HepG2 (cell line): ENCODE measurements around the gene KLHL3. TPM values are rescaled to one million over a fixed set of nuclear protein-coding genes. Genes with fewer than 3 reads are reported as not detected.

Source experiments
- ATAC-seq: fragments of 200-7000 bp; cut with Tn5 transposase; 3 replicates; pipeline ENCODE4 v1.9.1; 2020; ENCODE audit warnings: mild to moderate bottlenecking, moderate library complexity
- BruUV-seq: library from RNA; stranded (reverse); fragments of 400-500 nt; replicated peaks from 2 replicates; lab custom pipeline; 2021; lab: Mats Ljungman, UMichigan
- CTCF ChIA-PET: fragments of 300-600 bp; formaldehyde crosslinking; extraction: SDS; loops from one replicate; lab custom pipeline; 2021; ENCODE audit warnings: low total read pairs, inconsistent platforms, low intra/inter-chr PET ratio; lab: Yijun Ruan, JAX
- POLR2A ChIA-PET: fragments of 350-600 bp; sonication (Branson Sonifier 250); formaldehyde crosslinking; loops from one replicate; lab custom pipeline; 2020; ENCODE audit warnings: antibody characterized with exemption, inconsistent platforms; lab: Yijun Ruan, JAX
- DNase-seq: peaks from one replicate; pipeline ENCODE4 v3.0.0-alpha.2; 2015; ENCODE audit warnings: low spot score
- FAIRE-seq: peaks from 3 replicates; lab custom pipeline; 2011; peaks lifted over from hg19 to GRCh38; lab: Jason Lieb, UNC
- H2AFZ ChIP-seq: one replicate; pipeline ENCODE4 v1.6.1; 2011; ENCODE audit warnings: low read length, inconsistent platforms
- H3K27ac ChIP-seq: fragments of 300-600 bp; 3 replicates; pipeline ENCODE4 v1.8.0; 2011; ENCODE audit warnings: mixed run types, mild to moderate bottlenecking, mixed read lengths, low read length, inconsistent platforms; ENCODE audit not compliant: insufficient read depth; ENCODE audit errors: extremely low read length
- H3K27me3 ChIP-seq, 2 experiments: fragments of 200-600 bp in 1 of 2; 2 replicates in 1 of 2; 3 replicates in 1 of 2; pipeline versions ENCODE4 v1.6.0 to v1.8.0; 2011; ENCODE audit warnings: low read length in 2 of 2, mild to moderate bottlenecking in 2 of 2, moderate library complexity in 2 of 2, inconsistent platforms in 1 of 2; ENCODE audit not compliant: insufficient read depth in 2 of 2, control insufficient read depth in 1 of 2
- H3K36me3 ChIP-seq, 2 experiments: fragments of 200-600 bp in 1 of 2; replicated peaks in 1 of 2; 2 replicates in 1 of 2; 3 replicates in 1 of 2; pipeline versions ENCODE4 v1.5.1 to v1.8.0; 2011; ENCODE audit warnings: low read length in 2 of 2, inconsistent platforms in 1 of 2; ENCODE audit not compliant: insufficient read depth in 2 of 2, control insufficient read depth in 1 of 2
- H3K4me1 ChIP-seq: 2 replicates; pipeline ENCODE4 v1.5.1; 2012; ENCODE audit warnings: low read length, inconsistent platforms; ENCODE audit not compliant: insufficient read depth
- H3K4me2 ChIP-seq: 2 replicates; pipeline ENCODE4 v1.6.0; 2011; ENCODE audit warnings: low read depth, low read length, inconsistent platforms
- H3K4me3 ChIP-seq, 3 experiments: fragments of 200-600 bp in 1 of 3; sonication (generic), shearing (Covaris generic) in 1 of 3; replicated peaks in 1 of 3; 2 replicates each; pipeline ENCODE4 v1.5.1; 2011 to 2016; ENCODE audit warnings: low read length in 3 of 3, inconsistent platforms in 2 of 3, low read depth in 2 of 3, mild to moderate bottlenecking in 2 of 3, control low read depth in 1 of 3, mixed read lengths in 1 of 3; ENCODE audit not compliant: insufficient read depth in 1 of 3
- H3K79me2 ChIP-seq: one replicate; pipeline ENCODE4 v1.6.1; 2011; ENCODE audit warnings: low read length, inconsistent platforms; ENCODE audit not compliant: insufficient read depth
- H3K9ac ChIP-seq: 2 replicates; pipeline ENCODE4 v1.6.0; 2011; ENCODE audit warnings: mild to moderate bottlenecking, low read depth, low read length, inconsistent platforms; ENCODE audit not compliant: insufficient read depth
- H3K9me3 ChIP-seq: 2 replicates; pipeline ENCODE4 v1.5.1; 2012; ENCODE audit warnings: mild to moderate bottlenecking, low read length
- H4K20me1 ChIP-seq: 2 replicates; pipeline ENCODE4 v1.6.0; 2011; ENCODE audit warnings: inconsistent platforms, mild to moderate bottlenecking, low read length, moderate library complexity; ENCODE audit not compliant: insufficient read depth
- CEBPB ChIP-seq: IDR thresholded peaks from 2 replicates; pipeline ENCODE4 v1.6.1; 2011; ENCODE audit warnings: low read depth, low read length, improper control_type of control experiment, borderline replicate concordance
- CHD4 ChIP-seq: fragments of 200-600 bp; sonication (generic); IDR thresholded peaks from 2 replicates; pipeline ENCODE4 v1.7.0; 2017; ENCODE audit warnings: mild to moderate bottlenecking, low read length, borderline replicate concordance
- FOXA1 ChIP-seq, 2 experiments: fragments of 450-650 bp in 1 of 2; sonication (generic) in 1 of 2; formaldehyde crosslinking in 1 of 2; IDR thresholded peaks; 2 replicates each; pipeline versions ENCODE4 v1.4.0 to v1.6.1; 2016 to 2020; ENCODE audit warnings: missing genetic modification reagents in 1 of 2
- HCFC1 ChIP-seq: fragments of 150-350 bp; IDR thresholded peaks from 2 replicates; pipeline ENCODE4 v1.6.1; 2014; ENCODE audit warnings: low read depth, low read length
- MAFF ChIP-seq: IDR thresholded peaks from 2 replicates; pipeline ENCODE4 v1.6.1; 2011; ENCODE audit warnings: low read depth, low read length, improper control_type of control experiment
- PCBP2 ChIP-seq: fragments of 200-400 bp; formaldehyde crosslinking; optimal IDR thresholded peaks from 2 replicates; pipeline ENCODE3; 2018; ENCODE audit warnings: low read length, low read depth; ENCODE audit not compliant: poor library complexity, severe bottlenecking
- SSRP1 ChIP-seq: IDR thresholded peaks from 2 replicates; pipeline ENCODE4 v1.6.1; 2016; ENCODE audit warnings: control low read depth
- TMF1 ChIP-seq: sonication (generic); formaldehyde crosslinking; IDR thresholded peaks from 2 replicates; pipeline ENCODE4 v1.8.1; 2022; ENCODE audit warnings: low read depth, missing genetic modification reagents
- ZBTB26 ChIP-seq: IDR thresholded peaks from 2 replicates; pipeline ENCODE4 v1.6.1; 2016; ENCODE audit warnings: missing compliant biosample characterization, missing genetic modification reagents, borderline replicate concordance
- ZNF317 ChIP-seq: sonication (generic); formaldehyde crosslinking; IDR thresholded peaks from 2 replicates; pipeline ENCODE4 v1.5.0; 2020; ENCODE audit warnings: mild to moderate bottlenecking, missing genetic modification reagents
- ZNF550 ChIP-seq: sonication (generic); formaldehyde crosslinking; IDR thresholded peaks from 2 replicates; pipeline ENCODE4 v1.4.0; 2020; ENCODE audit warnings: mild to moderate bottlenecking, missing genetic modification reagents, borderline replicate concordance
- ZNF569 ChIP-seq: sonication (generic); formaldehyde crosslinking; IDR thresholded peaks from 2 replicates; pipeline ENCODE4 v1.5.0; 2020; ENCODE audit warnings: mild to moderate bottlenecking, missing genetic modification reagents, moderate library complexity, borderline replicate concordance
- ZNF598 ChIP-seq: sonication (generic); formaldehyde crosslinking; IDR thresholded peaks from 2 replicates; pipeline ENCODE4 v1.5.1; 2020; ENCODE audit warnings: mild to moderate bottlenecking, missing genetic modification reagents, borderline replicate concordance
- WGBS: methylation state at CpG from one replicate; pipeline ENCODE4 v1.1.6; 2017; ENCODE audit warnings: low lambda C conversion rate; 5-methylcytosine and 5-hydroxymethylcytosine counted together
- in situ Hi-C: cut with HindIII; loops from 2 replicates; pipeline ENCODE4 v1.10.0; 2017; ENCODE audit warnings: low pct_unique_long_range_greater_than_20kb; ENCODE audit not compliant: extremely low pct_ligation_motif_present
- intact Hi-C: fragments of 100-400 bp; cut with micrococcal nuclease; formaldehyde crosslinking; loops from one replicate; pipeline ENCODE4 v1.10.0; 2022; ENCODE audit not compliant: unreplicated experiment
- polyA plus RNA-seq, 8 experiments: library from polyadenylated mRNA; depleted of rRNA in 3 of 8; stranded (reverse) in 7 of 8; unstranded in 1 of 8; fragments of >200 nt; fragmentation: Illumina TruSeq in 4 of 8; extraction: Trizol in 4 of 8; gene quantifications; 2 replicates each; pipeline versions ENCODE4 v1.2.1 to v1.2.3, GENCODE V29; 2011 to 2016; ENCODE audit warnings: low read depth in 4 of 8, missing spikeins in 1 of 8, mixed read lengths in 1 of 8; ENCODE audit not compliant: insufficient read depth in 1 of 8
- total RNA-seq, 5 experiments: library from RNA; depleted of rRNA; stranded (reverse); fragments of >200 nt; fragmentation: Illumina TruSeq; extraction: Trizol; gene quantifications; 2 replicates each; pipeline ENCODE4 v1.2.3, GENCODE V29; 2016; ENCODE audit warnings: low read depth in 1 of 5
- TF ChIP-seq, protein P1 (sequence below): sonication (generic); formaldehyde crosslinking; IDR thresholded peaks from 2 replicates; pipeline ENCODE4 v1.8.0; 2022; ENCODE audit warnings: missing genetic modification reagents, mild to moderate bottlenecking, borderline replicate concordance
- TF ChIP-seq, protein P2 (sequence below): sonication (generic); formaldehyde crosslinking; IDR thresholded peaks from 2 replicates; pipeline ENCODE4 v1.4.0; 2020; ENCODE audit warnings: mild to moderate bottlenecking, missing genetic modification reagents

KLHL3 gene
- total and polyA plus RNA-seq, 2 of the 13 experiments (the other 11 are each of a cell fraction or from before 2014, with no cell fraction given): 0.02 to 0.08 TPM

DNA sequence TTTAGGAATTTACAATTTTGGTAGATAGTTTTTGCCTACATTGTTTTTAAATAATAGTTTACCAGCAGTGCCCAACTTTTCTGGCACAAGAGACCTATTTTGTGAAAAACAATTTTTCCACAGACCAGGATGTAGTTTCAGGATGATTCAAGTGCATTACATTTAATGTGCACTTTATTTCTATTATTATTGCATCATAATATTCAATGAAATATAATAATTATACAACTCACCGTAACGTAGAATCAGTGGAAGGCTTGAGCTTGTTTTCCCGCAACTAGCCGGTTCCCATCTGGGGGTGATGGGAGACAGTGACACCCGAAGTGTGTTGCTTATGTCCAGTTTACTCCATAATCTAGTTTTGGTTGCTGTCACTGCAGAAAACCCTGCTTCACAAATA lies 21.7 kb upstream of the KLHL3 start:
- Histone ChIP-seq H4K20me1 (peaks cover 4% of the 10 kb centered on the region), H3K4me3 (no peak overlapping the region), H3K9ac (no peak overlapping the region), H3K36me3 (no peaks in the 10 kb centered on the region), H2AFZ (no peak overlapping the region), H3K27ac (no peak overlapping the region), H3K79me2 (peaks cover 14% of the 10 kb centered on the region), H3K9me3 (no peaks in the 10 kb centered on the region), H3K4me2 (no peak overlapping the region), H3K4me1 (peaks cover 31% of the 10 kb centered on the region), H3K27me3 (peaks cover 1 to 8% of the 10 kb centered on the region in 2 experiments; a peak in 2 of 5 replicates)
- ATAC-seq (no peak), DNase-seq (no peak), FAIRE-seq (no peak)
- BruUV-seq: no TSS peak
- CTCF ChIA-PET: no interaction called here
- TF ChIP-seq TMF1 (CRISPR knock-in tag) (no peak), HCFC1 (no peak), ZNF569 (CRISPR knock-in tag) (no peak), MAFF (no peak), CHD4 (no peak), ZNF598 (CRISPR knock-in tag) (no peak), PCBP2 (no peak), CEBPB (no peak), SSRP1 (CRISPR knock-in tag) (no peak), ZNF317 (CRISPR knock-in tag) (no peak), ZNF550 (CRISPR knock-in tag) (no peak), FOXA1 (IDR thresholded peaks at IDR 0.05) (no peak), FOXA1 (CRISPR knock-in tag; IDR thresholded peaks at IDR 0.05) (no peak), ZBTB26 (no peak)
- TF ChIP-seq, protein P1, sequence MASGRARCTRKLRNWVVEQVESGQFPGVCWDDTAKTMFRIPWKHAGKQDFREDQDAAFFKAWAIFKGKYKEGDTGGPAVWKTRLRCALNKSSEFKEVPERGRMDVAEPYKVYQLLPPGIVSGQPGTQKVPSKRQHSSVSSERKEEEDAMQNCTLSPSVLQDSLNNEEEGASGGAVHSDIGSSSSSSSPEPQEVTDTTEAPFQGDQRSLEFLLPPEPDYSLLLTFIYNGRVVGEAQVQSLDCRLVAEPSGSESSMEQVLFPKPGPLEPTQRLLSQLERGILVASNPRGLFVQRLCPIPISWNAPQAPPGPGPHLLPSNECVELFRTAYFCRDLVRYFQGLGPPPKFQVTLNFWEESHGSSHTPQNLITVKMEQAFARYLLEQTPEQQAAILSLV (CRISPR knock-in tag): no peak
- TF ChIP-seq, protein P2, sequence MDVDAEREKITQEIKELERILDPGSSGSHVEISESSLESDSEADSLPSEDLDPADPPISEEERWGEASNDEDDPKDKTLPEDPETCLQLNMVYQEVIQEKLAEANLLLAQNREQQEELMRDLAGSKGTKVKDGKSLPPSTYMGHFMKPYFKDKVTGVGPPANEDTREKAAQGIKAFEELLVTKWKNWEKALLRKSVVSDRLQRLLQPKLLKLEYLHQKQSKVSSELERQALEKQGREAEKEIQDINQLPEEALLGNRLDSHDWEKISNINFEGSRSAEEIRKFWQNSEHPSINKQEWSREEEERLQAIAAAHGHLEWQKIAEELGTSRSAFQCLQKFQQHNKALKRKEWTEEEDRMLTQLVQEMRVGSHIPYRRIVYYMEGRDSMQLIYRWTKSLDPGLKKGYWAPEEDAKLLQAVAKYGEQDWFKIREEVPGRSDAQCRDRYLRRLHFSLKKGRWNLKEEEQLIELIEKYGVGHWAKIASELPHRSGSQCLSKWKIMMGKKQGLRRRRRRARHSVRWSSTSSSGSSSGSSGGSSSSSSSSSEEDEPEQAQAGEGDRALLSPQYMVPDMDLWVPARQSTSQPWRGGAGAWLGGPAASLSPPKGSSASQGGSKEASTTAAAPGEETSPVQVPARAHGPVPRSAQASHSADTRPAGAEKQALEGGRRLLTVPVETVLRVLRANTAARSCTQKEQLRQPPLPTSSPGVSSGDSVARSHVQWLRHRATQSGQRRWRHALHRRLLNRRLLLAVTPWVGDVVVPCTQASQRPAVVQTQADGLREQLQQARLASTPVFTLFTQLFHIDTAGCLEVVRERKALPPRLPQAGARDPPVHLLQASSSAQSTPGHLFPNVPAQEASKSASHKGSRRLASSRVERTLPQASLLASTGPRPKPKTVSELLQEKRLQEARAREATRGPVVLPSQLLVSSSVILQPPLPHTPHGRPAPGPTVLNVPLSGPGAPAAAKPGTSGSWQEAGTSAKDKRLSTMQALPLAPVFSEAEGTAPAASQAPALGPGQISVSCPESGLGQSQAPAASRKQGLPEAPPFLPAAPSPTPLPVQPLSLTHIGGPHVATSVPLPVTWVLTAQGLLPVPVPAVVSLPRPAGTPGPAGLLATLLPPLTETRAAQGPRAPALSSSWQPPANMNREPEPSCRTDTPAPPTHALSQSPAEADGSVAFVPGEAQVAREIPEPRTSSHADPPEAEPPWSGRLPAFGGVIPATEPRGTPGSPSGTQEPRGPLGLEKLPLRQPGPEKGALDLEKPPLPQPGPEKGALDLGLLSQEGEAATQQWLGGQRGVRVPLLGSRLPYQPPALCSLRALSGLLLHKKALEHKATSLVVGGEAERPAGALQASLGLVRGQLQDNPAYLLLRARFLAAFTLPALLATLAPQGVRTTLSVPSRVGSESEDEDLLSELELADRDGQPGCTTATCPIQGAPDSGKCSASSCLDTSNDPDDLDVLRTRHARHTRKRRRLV: no peak
- intact Hi-C loops: loop anchor here (10.0 kb wide), 1 partner anchor 137 kb away; no protein-coding TSS in a partner anchor
- WGBS: 91% methylated on average over 5 of the region's 5 CpGs
- in situ Hi-C loops: no loop called here
- POLR2A ChIA-PET: no interaction called here
